ENCODE measurements around the gene XRCC1. TPM values are rescaled to one million over a fixed set of nuclear protein-coding genes. Genes with fewer than 3 reads are reported as not detected.

The XRCC1 gene
- total and polyA plus RNA-seq, 2 of the 8 experiments (the other 6 are each of a cell fraction or from before 2014, with no cell fraction given), result 42.5 to 44.4 TPM

GRCh38 chr19:43624933-43625332 is 49.6 kb upstream of the XRCC1 start:
- Histone ChIP-seq H3K27ac (ENCODE audit: low read depth, low read length) (no peak overlapping the region), H4K91ac (replicated peaks; ENCODE audit: insufficient read length, low read length) (no peak overlapping the region), H3K79me1 (ENCODE audit: low read depth, low read length) (no peaks in the 10 kb centered on the region; the same call in 1 of the 2 replicates), H4K5ac (ENCODE audit: insufficient read length, low read depth, low read length) (no peak overlapping the region), H2BK15ac (ENCODE audit: low read length) (no peak overlapping the region), H3K23me2 (ENCODE audit: low read depth, low read length) (peaks cover 3% of the 10 kb centered on the region), H2AFZ (ENCODE audit: low read length) (no peak overlapping the region), H4K8ac (ENCODE audit: extremely low read depth, insufficient read depth, low read length) (no peak overlapping the region), H3K4me3 (ENCODE audit: extremely low read depth in 1 of 4, insufficient read depth in 2 of 4, low read depth in 3 of 4, low read length in 4 of 4) (no peak overlapping the region), H3K18ac (ENCODE audit: extremely low read depth, low read length) (no peak overlapping the region), H2BK20ac (ENCODE audit: low read length) (no peak overlapping the region), H3K4me2 (ENCODE audit: insufficient read depth in 1 of 2, low read depth in 2 of 2, low read length in 2 of 2) (peak overlapping the region in 1 of 2 experiments; percentile 52; a peak in 2 of 4 replicates), H3K79me2 (ENCODE audit: control insufficient read depth in 1 of 2, insufficient read depth in 2 of 2, low read length in 2 of 2) (no peaks in the 10 kb centered on the region; a peak in 1 of 4 replicates), H3K14ac (ENCODE audit: insufficient read length) (no peak overlapping the region), H2AK5ac (ENCODE audit: low read depth, low read length) (no peak overlapping the region), H3K56ac (replicated peaks; ENCODE audit: insufficient read length, low read depth, low read length) (no peak overlapping the region), H4K20me1 (replicated peaks in 1 of 2; ENCODE audit: control insufficient read depth in 1 of 2, insufficient read depth in 2 of 2, low read length in 2 of 2) (peaks cover 1 to 4% of the 10 kb centered on the region in 2 experiments), H3K36me3 (ENCODE audit: control insufficient read depth in 2 of 4, insufficient read depth in 4 of 4, low read length in 3 of 4) (no peaks in the 10 kb centered on the region; a peak in 2 of 8 replicates), H3K4ac (replicated peaks; ENCODE audit: insufficient read length, low read depth, low read length) (no peak overlapping the region), H3K23ac (ENCODE audit: insufficient read length) (no peak overlapping the region), H3K4me1 (replicated peaks in 1 of 4; ENCODE audit: control insufficient read depth in 3 of 4, insufficient read depth in 4 of 4, low read length in 3 of 4) (peaks cover 2 to 9% (median 8%) of the 10 kb centered on the region in 4 experiments; a peak in 5 of 7 replicates), H2BK120ac (replicated peaks; ENCODE audit: low read depth, low read length) (no peak overlapping the region), H3K9me3 (ENCODE audit: insufficient read depth in 2 of 2, low read depth in 1 of 2, low read length in 1 of 2) (no peaks in the 10 kb centered on the region), H2BK12ac (ENCODE audit: low read depth, low read length) (no peak overlapping the region), H2BK5ac (ENCODE audit: low read depth, low read length) (no peak overlapping the region), H3K27me3 (replicated peaks in 1 of 4; ENCODE audit: control insufficient read depth in 3 of 4, extremely low read depth in 1 of 4, insufficient read depth in 3 of 4, low read length in 3 of 4) (no peaks in the 10 kb centered on the region), H3K9ac (replicated peaks in 1 of 4; ENCODE audit: extremely low read depth in 1 of 4, low read depth in 3 of 4, low read length in 3 of 4) (no peak overlapping the region)
- DNase-seq (ENCODE audit: low read depth in 1 of 2, low spot score in 2 of 2) (peak in 1 of 2 experiments; percentile 96), FAIRE-seq (no peak)
- WGBS, 2 experiments (ENCODE audit: extremely low coverage in 1 of 2, insufficient coverage in 1 of 2, insufficient read length in 1 of 2, insufficient replicate concordance in 2 of 2, low coverage in 1 of 2, low lambda C conversion rate in 2 of 2, missing lambda C conversion rate in 1 of 2), result 9% methylated on average over 25 of the region's 30 CpGs; no CpG with 5 or more reads in 1 of the 2 experiments
- POLR2A ChIA-PET (ENCODE audit: partially characterized antibody), result interaction anchor here (0.6 to 2.4 kb wide), 5 partner anchors 10 to 114 kb away, joined by 3 to 12 read pairs (median 4); partner anchors contain the start of genes IRGQ and ZNF576
- CTCF ChIA-PET (ENCODE audit: partially characterized antibody), result interaction anchor here (0.7 to 3.8 kb wide), 11 partner anchors 10 to 79 kb away, joined by 3 to 30 read pairs (median 9); partner anchors contain the start of genes IRGQ, SRRM5 and ZNF576
- no peak for TF ChIP-seq MAFK (IDR thresholded peaks at IDR 0.05; ENCODE audit: low read depth, low read length)
- TF ChIP-seq, protein P1, sequence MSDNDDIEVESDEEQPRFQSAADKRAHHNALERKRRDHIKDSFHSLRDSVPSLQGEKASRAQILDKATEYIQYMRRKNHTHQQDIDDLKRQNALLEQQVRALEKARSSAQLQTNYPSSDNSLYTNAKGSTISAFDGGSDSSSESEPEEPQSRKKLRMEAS (IDR thresholded peaks at IDR 0.05), result peak; percentile 36; the same call in 1 of the 2 replicates
- TF ChIP-seq RFX5 (IDR thresholded peaks at IDR 0.05; ENCODE audit: borderline replicate concordance, low read depth, low read length), result no peak
- peak; percentile 41; the same call in 1 of the 2 replicates for TF ChIP-seq KDM1A (IDR thresholded peaks at IDR 0.05; ENCODE audit: borderline replicate concordance, low read length)
- no peak for TF ChIP-seq POU5F1 (IDR thresholded peaks at IDR 0.05; ENCODE audit: low read depth, low read length)
- TF ChIP-seq CHD1 (IDR thresholded peaks at IDR 0.05; ENCODE audit: low read depth, low read length), result no peak
- no peak for TF ChIP-seq HDAC6 (IDR thresholded peaks at IDR 0.05; ENCODE audit: low read depth, low read length)
- no peak for TF ChIP-seq GTF2F1 (IDR thresholded peaks at IDR 0.05; ENCODE audit: borderline replicate concordance, low read depth, low read length)
- no peak for TF ChIP-seq KDM4A (IDR thresholded peaks at IDR 0.05; ENCODE audit: low read depth, low read length, severe bottlenecking)
- peak; percentile 68 to 91 (median 78) for TF ChIP-seq CTCF (IDR thresholded peaks at IDR 0.05; ENCODE audit: control extremely low read depth in 1 of 3, insufficient read depth in 1 of 3, low read depth in 1 of 3, low read length in 3 of 3)
- no peak for TF ChIP-seq JUND (IDR thresholded peaks at IDR 0.05; ENCODE audit: low read length)
